ENCODE data around the gene UBE2D2.
"Not testable (repeated sequence)": the region's sequence is repeated elsewhere in the genome, so short reads cannot be mapped to it uniquely, and the experiment has no call there.

The UBE2D2 gene

GRCh38 chr5:139560752-139561654 is at the start of gene UBE2D2:
TSS of gene UBE2D2 (plus strand) at chr5:139561339. CDS start at chr5:139561792, 453 bp downstream.
- peak; percentile 97 for DNase-seq

- no peak for DNase-seq
Observed at GRCh38 chr5:139512786-139513390, 48.3 kb upstream of the UBE2D2 start.

DNA sequence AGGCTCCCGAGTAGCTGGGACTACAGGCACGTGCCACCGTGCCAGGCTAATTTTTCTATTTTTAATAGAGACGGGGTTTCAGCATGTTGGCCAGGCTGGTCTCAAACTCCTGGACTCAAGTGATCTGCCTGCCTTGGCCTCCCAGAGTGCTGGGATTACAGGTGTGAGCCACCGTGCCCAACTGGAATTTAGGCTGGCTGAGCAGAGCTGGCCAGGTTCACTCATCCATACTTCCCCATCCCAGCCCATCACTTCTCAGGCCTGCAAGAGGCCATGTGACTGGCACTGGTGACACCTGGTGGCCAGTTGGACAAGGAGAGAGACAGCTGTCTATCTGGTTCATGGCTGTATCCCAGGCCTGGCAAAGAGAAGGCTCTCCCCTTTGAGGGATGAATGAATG is 47.7 kb upstream of the UBE2D2 start:
- peak; percentile 26 for DNase-seq

GRCh38 chr5:139513852-139514485 is 47.2 kb upstream of the UBE2D2 start:
- no peak for DNase-seq

GRCh38 chr5:139514486-139514856 is 46.7 kb upstream of the UBE2D2 start:
- DNase-seq, result no peak

- peak; percentile 85 for DNase-seq
Observed at GRCh38 chr5:139517683-139518564, 43.2 kb upstream of the UBE2D2 start.

DNA sequence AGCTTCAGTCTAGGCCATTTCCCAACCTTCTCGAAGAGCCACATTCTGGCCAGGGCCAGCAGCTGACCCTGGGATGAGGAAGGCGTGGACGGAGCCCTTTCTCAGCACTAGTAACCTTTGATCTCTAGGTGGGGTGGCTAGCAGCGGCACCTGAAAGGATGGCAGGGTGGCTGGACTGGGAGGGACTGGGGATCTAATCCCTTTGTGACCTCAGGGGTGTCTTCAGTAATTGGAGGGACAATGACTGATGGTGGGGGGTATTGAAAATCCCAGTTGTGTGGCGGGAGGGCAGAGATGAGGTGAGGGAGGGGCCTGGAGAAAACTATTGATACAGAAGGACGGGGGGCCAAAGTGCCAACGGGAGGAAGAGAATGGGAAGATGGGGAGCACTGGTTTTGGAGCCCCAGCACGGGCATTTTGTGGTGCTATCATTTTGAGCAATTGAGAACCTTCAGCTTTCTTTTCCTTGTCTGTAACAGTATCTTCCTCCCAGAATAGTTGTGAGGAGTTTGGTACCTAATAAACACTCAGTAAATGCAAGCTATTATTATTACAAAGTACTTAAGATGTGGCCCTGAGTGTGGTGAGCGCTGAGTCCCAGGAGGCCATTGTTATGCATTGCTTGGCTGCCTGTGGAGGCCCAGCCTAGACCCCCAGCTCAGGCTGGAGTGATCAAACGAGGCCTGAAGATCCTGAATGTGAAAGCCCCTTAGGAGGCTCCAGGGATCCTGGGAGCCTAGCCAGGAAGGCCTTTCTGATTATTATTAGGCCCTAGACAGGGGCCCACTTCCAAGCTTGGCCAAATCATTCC is 37.3 kb upstream of the UBE2D2 start:
- DNase-seq, result no peak

DNA sequence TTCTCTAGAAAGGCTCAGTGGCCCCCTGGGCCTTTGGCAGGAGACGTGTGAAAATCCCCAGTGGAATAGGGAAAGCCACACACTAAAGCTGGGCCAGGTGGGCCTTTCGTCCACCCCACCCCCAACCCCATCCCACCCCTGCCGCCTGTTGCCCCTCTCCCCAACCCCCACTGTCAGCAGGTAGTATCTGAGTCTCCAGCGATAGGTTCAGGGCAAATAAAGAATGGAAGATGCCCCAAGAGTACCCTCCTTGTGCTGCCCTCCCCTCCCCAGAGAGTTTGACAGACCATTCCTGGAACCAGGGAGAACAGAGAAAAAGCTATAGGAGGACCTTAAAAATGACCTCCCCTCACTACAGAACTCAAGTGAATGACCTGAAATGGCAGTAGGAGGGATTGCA is 36.7 kb upstream of the UBE2D2 start:
- DNase-seq, result no peak

DNA sequence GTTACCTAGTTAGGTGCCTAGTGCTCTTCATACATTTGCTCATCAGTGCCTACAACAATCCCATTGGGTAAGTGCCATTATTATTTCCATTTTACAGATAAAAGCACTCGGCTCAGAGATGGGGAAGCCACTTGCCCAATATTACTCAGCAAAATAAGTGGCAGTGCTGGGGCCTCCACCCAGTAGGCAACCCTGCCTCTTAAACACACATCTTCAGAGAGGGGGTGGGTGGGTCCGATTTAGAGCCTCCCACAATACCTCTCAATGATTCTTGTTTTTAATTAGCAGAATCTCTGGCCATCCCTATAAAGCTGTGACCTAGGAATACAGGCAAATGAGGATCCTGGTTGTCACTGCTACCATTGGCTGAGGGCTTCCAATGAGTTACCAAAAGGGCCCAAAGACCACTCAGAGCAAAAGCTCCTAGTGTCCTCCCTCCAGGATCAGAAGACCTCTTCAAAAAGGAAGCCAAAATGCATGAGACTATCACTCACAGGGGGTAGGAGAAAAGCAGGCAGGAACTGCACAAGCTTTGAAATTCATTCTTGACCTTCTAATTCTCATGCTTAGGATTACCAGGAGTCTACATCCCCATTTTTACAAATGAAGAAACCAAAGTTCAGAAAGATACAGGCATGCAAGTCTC is 36.1 kb upstream of the UBE2D2 start:
- no peak for DNase-seq

- DNase-seq, result not testable (repeated sequence)
Observed at GRCh38 chr5:139525586-139526308, 35.4 kb upstream of the UBE2D2 start.

- DNase-seq, result not testable (repeated sequence)
Observed at GRCh38 chr5:139526309-139527089, 34.6 kb upstream of the UBE2D2 start.

DNA sequence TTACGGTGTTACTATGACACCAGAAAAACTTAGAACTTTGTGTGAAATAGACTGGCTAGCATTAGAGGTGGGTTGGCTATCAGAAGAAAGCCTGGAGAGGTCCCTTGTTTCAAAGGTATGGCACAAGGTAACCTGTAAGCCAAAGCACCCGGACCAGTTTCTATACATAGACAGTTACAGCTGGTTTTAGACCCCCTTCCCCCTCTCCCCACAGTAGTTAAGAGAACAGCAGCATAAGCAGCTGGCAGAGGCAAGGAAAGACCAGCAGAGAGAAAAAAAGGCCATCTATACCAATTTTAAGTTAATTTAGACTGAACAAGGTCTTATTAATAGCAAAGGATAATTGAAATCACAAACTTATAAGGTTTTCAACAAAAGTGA is 34.1 kb upstream of the UBE2D2 start:
- DNase-seq, result not testable (repeated sequence)

GRCh38 chr5:139527896-139528467 is 33.2 kb upstream of the UBE2D2 start:
- not testable (repeated sequence) for DNase-seq

- DNase-seq, result not testable (repeated sequence)
Observed at GRCh38 chr5:139528695-139529094, 32.4 kb upstream of the UBE2D2 start.

- DNase-seq, result not testable (repeated sequence)
Observed at GRCh38 chr5:139530079-139530478, 31.1 kb upstream of the UBE2D2 start.

- DNase-seq, result no peak
Observed at GRCh38 chr5:139531772-139532169, 29.4 kb upstream of the UBE2D2 start.

- DNase-seq, result no peak
Observed at GRCh38 chr5:139543423-139543991, 17.6 kb upstream of the UBE2D2 start.

GRCh38 chr5:139546593-139546992 is 14.5 kb upstream of the UBE2D2 start:
- DNase-seq, result not testable (repeated sequence)
